NCI-H524 treated with DMSO at 0.1 percent for 48 hours (cell line): ENCODE data around the gene ZMIZ1.

Source experiments
- DNase-seq: peaks from one replicate; lab custom pipeline; 2025; lab: John Stamatoyannopoulos, UW

The ZMIZ1 gene

GRCh38 chr10:79360499-79361342, 292.0 kb downstream of the ZMIZ1 start:
- DNase-seq = no peak

GRCh38 chr10:79361726-79362397, 293.1 kb downstream of the ZMIZ1 start:
- DNase-seq = no peak
